Liver (tissue), 9 donors: ENCODE data around the gene CNKSR3. TPM values are rescaled to one million over a fixed set of nuclear protein-coding genes. Genes with fewer than 3 reads are reported as not detected.
"Not testable (repeated sequence)": the region's sequence is repeated elsewhere in the genome, so short reads cannot be mapped to it uniquely, and the experiment has no call there.

Experiments used
- DNase-seq: peaks from one replicate; pipeline ENCODE4 v3.0.0-alpha.2; 2017; ENCODE audit warnings: low spot score
- H3K27ac ChIP-seq, 2 donors: one replicate each; pipeline ENCODE4 v1.7.0; 2013; ENCODE audit warnings: inconsistent platforms in 2 of 2, low read length in 2 of 2, control low read depth in 1 of 2, low read depth in 1 of 2, mild to moderate bottlenecking in 1 of 2
- H3K27me3 ChIP-seq, 4 donors: one replicate each; pipeline versions ENCODE4 v1.6.1 to v1.7.0; 2013; ENCODE audit warnings: low read length in 3 of 4, inconsistent platforms in 1 of 4, mild to moderate bottlenecking in 1 of 4, moderate library complexity in 1 of 4; ENCODE audit not compliant: control insufficient read depth in 4 of 4, insufficient read depth in 4 of 4
- H3K36me3 ChIP-seq, 4 donors: one replicate each; pipeline versions ENCODE4 v1.6.1 to v1.7.0; 2013; ENCODE audit warnings: low read length in 3 of 4, mild to moderate bottlenecking in 3 of 4, low read depth in 1 of 4, moderate library complexity in 1 of 4; ENCODE audit not compliant: control insufficient read depth in 4 of 4, insufficient read depth in 3 of 4
- H3K4me1 ChIP-seq, 4 donors: one replicate each; pipeline versions ENCODE4 v1.6.1 to v1.7.0; 2013; ENCODE audit warnings: low read length in 3 of 4, mild to moderate bottlenecking in 3 of 4, moderate library complexity in 1 of 4; ENCODE audit not compliant: control insufficient read depth in 4 of 4, insufficient read depth in 4 of 4
- H3K4me3 ChIP-seq, 3 donors: one replicate each; pipeline versions ENCODE4 v1.6.1 to v1.7.0; 2013; ENCODE audit warnings: low read length in 3 of 3, control low read depth in 1 of 3, low read depth in 1 of 3, mild to moderate bottlenecking in 1 of 3
- H3K9ac ChIP-seq, 2 donors: one replicate each; pipeline ENCODE4 v1.7.0; 2013; ENCODE audit warnings: low read length in 2 of 2, mild to moderate bottlenecking in 2 of 2, moderate library complexity in 2 of 2, control low read depth in 1 of 2, low read depth in 1 of 2
- H3K9me3 ChIP-seq, 4 donors: one replicate each; pipeline versions ENCODE4 v1.6.1 to v1.7.0; 2013; ENCODE audit warnings: low read length in 3 of 4; ENCODE audit not compliant: control insufficient read depth in 4 of 4
- EGR1 ChIP-seq, 2 donors: IDR thresholded peaks; 2 replicates each; pipeline ENCODE4 v1.6.1; 2016 to 2018; ENCODE audit warnings: antibody characterized with exemption in 2 of 2, low read depth in 2 of 2
- FOXA1 ChIP-seq: IDR thresholded peaks from 2 replicates; pipeline ENCODE4 v1.6.1; 2016; ENCODE audit warnings: antibody characterized with exemption
- FOXA2 ChIP-seq: IDR thresholded peaks from 2 replicates; pipeline ENCODE4 v1.6.1; 2016; ENCODE audit warnings: antibody characterized with exemption
- GABPA ChIP-seq, 2 donors: IDR thresholded peaks in 1 of 2; conservative IDR thresholded peaks in 1 of 2; 2 replicates each; pipeline ENCODE4 v1.6.1; 2016; ENCODE audit warnings: antibody characterized with exemption in 2 of 2, mild to moderate bottlenecking in 1 of 2, moderate library complexity in 1 of 2
- HNF4A ChIP-seq, 2 donors: conservative IDR thresholded peaks; 2 replicates each; pipeline ENCODE4 v1.6.1; 2016; ENCODE audit warnings: antibody characterized with exemption in 2 of 2, mild to moderate bottlenecking in 2 of 2
- HNF4G ChIP-seq: IDR thresholded peaks from 2 replicates; pipeline ENCODE4 v1.6.1; 2016; ENCODE audit warnings: antibody characterized with exemption
- JUND ChIP-seq, 2 donors: IDR thresholded peaks; 2 replicates each; pipeline ENCODE4 v1.6.1; 2016; ENCODE audit warnings: antibody characterized with exemption in 2 of 2
- NR2F2 ChIP-seq: IDR thresholded peaks from 2 replicates; pipeline ENCODE4 v1.6.1; 2016; ENCODE audit warnings: antibody characterized with exemption
- RAD21 ChIP-seq, 2 donors: IDR thresholded peaks; 2 replicates each; pipeline ENCODE4 v1.6.1; 2016; ENCODE audit warnings: antibody characterized with exemption in 2 of 2, mild to moderate bottlenecking in 2 of 2
- SP1 ChIP-seq: IDR thresholded peaks from 2 replicates; pipeline ENCODE4 v1.6.1; 2018; ENCODE audit warnings: antibody characterized with exemption, mild to moderate bottlenecking
- TAF1 ChIP-seq: conservative IDR thresholded peaks from 2 replicates; pipeline ENCODE4 v1.6.1; 2016; ENCODE audit warnings: antibody characterized with exemption, mild to moderate bottlenecking
- YY1 ChIP-seq: IDR thresholded peaks from 2 replicates; pipeline ENCODE4 v1.6.1; 2016; ENCODE audit warnings: antibody characterized with exemption, mild to moderate bottlenecking
- WGBS: extraction: QIAGEN DNeasy Blood & Tissue Kit; methylation state at CpG from one replicate; pipeline ENCODE4 v1.1.7; 2013; 5-methylcytosine and 5-hydroxymethylcytosine counted together
- polyA plus RNA-seq, 2 donors: library from polyadenylated mRNA; stranded (reverse) in 1 of 2; unstranded in 1 of 2; fragments of 200-250 nt in 1 of 2; fragments of >200 nt in 1 of 2; fragmentation: Nextera tagmentation in 1 of 2; extraction: Ambion mirVana in 1 of 2; gene quantifications; one replicate each; pipeline versions ENCODE4 v1.2.1 to v1.2.3, GENCODE V29; 2013 to 2015
- total RNA-seq, 2 donors: library from RNA; depleted of rRNA; stranded (reverse); fragments of >200 nt; gene quantifications; one replicate each; pipeline ENCODE4 v1.2.3, GENCODE V29; 2014
- TF ChIP-seq, protein P1 (sequence below): IDR thresholded peaks from 2 replicates; pipeline ENCODE4 v1.6.1; 2016; ENCODE audit warnings: antibody characterized with exemption, mild to moderate bottlenecking
- TF ChIP-seq, protein P2 (sequence below): IDR thresholded peaks from 2 replicates; pipeline ENCODE4 v1.6.1; 2016; ENCODE audit warnings: antibody characterized with exemption
- TF ChIP-seq, protein P3 (sequence below): fragments of 150-350 bp; IDR thresholded peaks from 2 replicates; pipeline ENCODE4 v1.5.1; 2017; ENCODE audit warnings: improper control_type of control experiment, low read depth, low read length; ENCODE audit not compliant: missing input control
- donor health status: healthy.
- donor health status: healthy.
- donor health status: healthy.
- donor health status: healthy.
- donor health status: healthy.

CNKSR3 gene
- total and polyA plus RNA-seq, 4 donors: 6.4 to 22.7 (median 15.0) TPM

DNA sequence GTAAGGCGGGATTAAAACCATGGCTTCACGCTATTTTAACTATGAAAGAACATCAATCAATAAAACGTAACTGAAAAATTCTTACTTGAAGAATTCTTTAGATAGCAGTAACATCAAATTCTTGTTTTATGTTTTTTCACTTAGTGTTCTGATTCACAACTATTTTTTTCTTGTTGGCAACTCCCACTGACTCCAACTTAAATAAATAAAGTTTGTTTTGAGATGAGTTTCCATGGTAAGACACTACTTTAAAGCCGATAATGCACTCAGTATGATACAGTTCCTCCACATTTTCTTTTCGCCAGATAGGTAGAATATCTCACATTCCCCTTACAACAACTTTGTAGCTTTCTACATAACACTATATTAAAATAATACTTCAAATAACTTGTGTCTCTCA is 33.1 kb upstream of the CNKSR3 start (continued):
- TF ChIP-seq, protein P1, sequence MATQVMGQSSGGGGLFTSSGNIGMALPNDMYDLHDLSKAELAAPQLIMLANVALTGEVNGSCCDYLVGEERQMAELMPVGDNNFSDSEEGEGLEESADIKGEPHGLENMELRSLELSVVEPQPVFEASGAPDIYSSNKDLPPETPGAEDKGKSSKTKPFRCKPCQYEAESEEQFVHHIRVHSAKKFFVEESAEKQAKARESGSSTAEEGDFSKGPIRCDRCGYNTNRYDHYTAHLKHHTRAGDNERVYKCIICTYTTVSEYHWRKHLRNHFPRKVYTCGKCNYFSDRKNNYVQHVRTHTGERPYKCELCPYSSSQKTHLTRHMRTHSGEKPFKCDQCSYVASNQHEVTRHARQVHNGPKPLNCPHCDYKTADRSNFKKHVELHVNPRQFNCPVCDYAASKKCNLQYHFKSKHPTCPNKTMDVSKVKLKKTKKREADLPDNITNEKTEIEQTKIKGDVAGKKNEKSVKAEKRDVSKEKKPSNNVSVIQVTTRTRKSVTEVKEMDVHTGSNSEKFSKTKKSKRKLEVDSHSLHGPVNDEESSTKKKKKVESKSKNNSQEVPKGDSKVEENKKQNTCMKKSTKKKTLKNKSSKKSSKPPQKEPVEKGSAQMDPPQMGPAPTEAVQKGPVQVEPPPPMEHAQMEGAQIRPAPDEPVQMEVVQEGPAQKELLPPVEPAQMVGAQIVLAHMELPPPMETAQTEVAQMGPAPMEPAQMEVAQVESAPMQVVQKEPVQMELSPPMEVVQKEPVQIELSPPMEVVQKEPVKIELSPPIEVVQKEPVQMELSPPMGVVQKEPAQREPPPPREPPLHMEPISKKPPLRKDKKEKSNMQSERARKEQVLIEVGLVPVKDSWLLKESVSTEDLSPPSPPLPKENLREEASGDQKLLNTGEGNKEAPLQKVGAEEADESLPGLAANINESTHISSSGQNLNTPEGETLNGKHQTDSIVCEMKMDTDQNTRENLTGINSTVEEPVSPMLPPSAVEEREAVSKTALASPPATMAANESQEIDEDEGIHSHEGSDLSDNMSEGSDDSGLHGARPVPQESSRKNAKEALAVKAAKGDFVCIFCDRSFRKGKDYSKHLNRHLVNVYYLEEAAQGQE: no peak
- TF ChIP-seq SP1: no peak
- TF ChIP-seq, protein P2, sequence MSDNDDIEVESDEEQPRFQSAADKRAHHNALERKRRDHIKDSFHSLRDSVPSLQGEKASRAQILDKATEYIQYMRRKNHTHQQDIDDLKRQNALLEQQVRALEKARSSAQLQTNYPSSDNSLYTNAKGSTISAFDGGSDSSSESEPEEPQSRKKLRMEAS: no peak
- no peak for TF ChIP-seq HNF4G

DNA sequence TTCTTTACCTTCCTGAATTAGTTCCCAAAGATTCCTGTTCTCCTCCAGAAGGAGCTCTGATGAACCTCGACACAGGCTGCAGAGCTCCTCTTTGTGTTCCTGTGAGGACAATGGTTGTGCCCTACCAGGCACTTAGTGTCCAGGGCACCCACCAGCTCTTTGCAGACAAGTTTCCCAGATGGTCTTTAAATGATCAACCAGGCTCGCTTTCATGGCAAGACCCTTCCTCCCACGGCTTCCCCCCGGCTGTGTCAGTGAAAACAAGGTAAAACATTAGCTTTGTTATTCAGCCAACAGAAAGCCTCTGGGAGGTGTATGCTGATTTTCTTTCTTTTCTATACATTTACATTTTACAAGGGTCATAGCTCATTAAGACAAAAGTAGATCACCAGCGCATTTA is 32.3 kb upstream of the CNKSR3 start:
- Histone ChIP-seq H3K9ac (no peak overlapping the region), H3K4me3 (no peak overlapping the region), H3K36me3 (no peaks in the 10 kb centered on the region), H3K27me3 (no peaks in the 10 kb centered on the region), H3K27ac (no peak overlapping the region), H3K9me3 (no peaks in the 10 kb centered on the region), H3K4me1 (peaks cover 0 to 9% (median 8%) of the 10 kb centered on the region in 4 donors)
- DNase-seq: no peak
- no peak for TF ChIP-seq FOXA2
- no peak for TF ChIP-seq YY1
- TF ChIP-seq, protein P1: no peak
- TF ChIP-seq FOXA1: no peak
- TF ChIP-seq HNF4G: no peak
- no peak for TF ChIP-seq RAD21 (IDR thresholded peaks at IDR 0.05)
- TF ChIP-seq, protein P3, sequence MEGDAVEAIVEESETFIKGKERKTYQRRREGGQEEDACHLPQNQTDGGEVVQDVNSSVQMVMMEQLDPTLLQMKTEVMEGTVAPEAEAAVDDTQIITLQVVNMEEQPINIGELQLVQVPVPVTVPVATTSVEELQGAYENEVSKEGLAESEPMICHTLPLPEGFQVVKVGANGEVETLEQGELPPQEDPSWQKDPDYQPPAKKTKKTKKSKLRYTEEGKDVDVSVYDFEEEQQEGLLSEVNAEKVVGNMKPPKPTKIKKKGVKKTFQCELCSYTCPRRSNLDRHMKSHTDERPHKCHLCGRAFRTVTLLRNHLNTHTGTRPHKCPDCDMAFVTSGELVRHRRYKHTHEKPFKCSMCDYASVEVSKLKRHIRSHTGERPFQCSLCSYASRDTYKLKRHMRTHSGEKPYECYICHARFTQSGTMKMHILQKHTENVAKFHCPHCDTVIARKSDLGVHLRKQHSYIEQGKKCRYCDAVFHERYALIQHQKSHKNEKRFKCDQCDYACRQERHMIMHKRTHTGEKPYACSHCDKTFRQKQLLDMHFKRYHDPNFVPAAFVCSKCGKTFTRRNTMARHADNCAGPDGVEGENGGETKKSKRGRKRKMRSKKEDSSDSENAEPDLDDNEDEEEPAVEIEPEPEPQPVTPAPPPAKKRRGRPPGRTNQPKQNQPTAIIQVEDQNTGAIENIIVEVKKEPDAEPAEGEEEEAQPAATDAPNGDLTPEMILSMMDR: no peak
- no peak for TF ChIP-seq EGR1 (IDR thresholded peaks at IDR 0.05; ENCODE audit: low read depth in 2 of 2)
- TF ChIP-seq GABPA (IDR thresholded peaks at IDR 0.05 in 1 of 2, conservative IDR thresholded peaks at IDR 0.05 in 1 of 2): no peak
- no peak for TF ChIP-seq JUND (IDR thresholded peaks at IDR 0.05)
- TF ChIP-seq HNF4A (conservative IDR thresholded peaks at IDR 0.05): no peak
- TF ChIP-seq TAF1: no peak
- TF ChIP-seq NR2F2: no peak
- 91% methylated on average over 5 of the region's 5 CpGs for WGBS

DNA sequence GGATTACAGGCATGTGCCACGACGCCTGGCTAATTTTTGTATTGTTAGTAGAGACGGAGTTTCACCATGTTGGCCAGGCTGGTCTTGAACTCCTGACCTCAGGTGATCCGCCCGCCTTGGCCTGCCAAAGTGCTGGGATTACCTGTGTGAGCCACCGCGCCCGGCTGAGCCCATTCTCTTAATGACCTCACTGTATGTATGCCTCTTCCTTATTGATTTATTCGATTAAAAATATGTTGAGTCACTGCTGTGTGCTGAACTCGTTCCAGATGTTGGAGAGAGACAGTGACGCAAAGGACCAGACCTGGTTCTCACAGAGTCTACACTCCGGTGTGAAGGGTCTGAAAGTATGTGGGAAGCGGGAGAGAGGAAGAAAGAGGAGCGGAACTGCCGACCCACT is 31.4 kb upstream of the CNKSR3 start:
- H3K4me3 ChIP-seq, H3K27ac ChIP-seq, H3K9ac ChIP-seq, DNase-seq, H3K27me3 ChIP-seq, H3K36me3 ChIP-seq, H3K9me3 ChIP-seq: not testable (repeated sequence)
- peaks cover 0 to 16% (median 13%) of the 10 kb centered on the region in 4 donors for H3K4me1 ChIP-seq
- WGBS: 93% methylated on average over 15 of the region's 15 CpGs
